ENCODE measurements around the gene SIK3.

SIK3 gene

GRCh38 chr11:116890607-116891006, 207.6 kb downstream of the SIK3 start:
- no peak for DNase-seq

GRCh38 chr11:116890193-116890592, 208.0 kb downstream of the SIK3 start:
- DNase-seq, result no peak

- no peak for DNase-seq
Measured at GRCh38 chr11:116888884-116889549, 209.2 kb downstream of the SIK3 start.

- no peak for DNase-seq
Measured at GRCh38 chr11:116888024-116888423, 210.2 kb downstream of the SIK3 start.

- no peak for DNase-seq
Measured at GRCh38 chr11:116885951-116886655, 212.1 kb downstream of the SIK3 start.

- DNase-seq, result no peak
Measured at GRCh38 chr11:116882386-116882785, 215.8 kb downstream of the SIK3 start.

- DNase-seq, result no peak
Measured at GRCh38 chr11:116881143-116881542, 217.1 kb downstream of the SIK3 start.

- DNase-seq, result peak; percentile 81 to 88
Measured at GRCh38 chr11:116879800-116880625, 218.2 kb downstream of the SIK3 start.

GRCh38 chr11:116876656-116877055, 221.6 kb downstream of the SIK3 start:
- no peak for DNase-seq

GRCh38 chr11:116875194-116875593, 223.0 kb downstream of the SIK3 start:
- no peak for DNase-seq

- no peak for DNase-seq
Measured at GRCh38 chr11:116874251-116874650, 224.0 kb downstream of the SIK3 start.

GRCh38 chr11:116873381-116873780, 224.8 kb downstream of the SIK3 start:
- no peak for DNase-seq

- peak in 1 of 2 experiments; percentile 19 for DNase-seq
Measured at GRCh38 chr11:116871248-116871647, 227.0 kb downstream of the SIK3 start.

- DNase-seq, result peak; percentile 98 to 99
Measured at GRCh38 chr11:116870054-116870453, 228.2 kb downstream of the SIK3 start.

- DNase-seq, result peak in 1 of 2 experiments; percentile 36
Measured at GRCh38 chr11:116869610-116870009, 228.6 kb downstream of the SIK3 start.

- DNase-seq, result no peak
Measured at GRCh38 chr11:116868066-116868465, 230.2 kb downstream of the SIK3 start.

- no peak for DNase-seq
Measured at GRCh38 chr11:116867619-116868018, 230.6 kb downstream of the SIK3 start.

GRCh38 chr11:116866804-116867455, 231.3 kb downstream of the SIK3 start:
- no peak for DNase-seq

- no peak for DNase-seq
Measured at GRCh38 chr11:116865696-116866095, 232.5 kb downstream of the SIK3 start.

GRCh38 chr11:116864531-116864930, 233.7 kb downstream of the SIK3 start:
- no peak for DNase-seq

GRCh38 chr11:116862951-116863350, 235.3 kb downstream of the SIK3 start:
- DNase-seq, result no peak

- no peak for DNase-seq
Measured at GRCh38 chr11:116862185-116862584, 236.0 kb downstream of the SIK3 start.

GRCh38 chr11:116861539-116861938, 236.7 kb downstream of the SIK3 start:
- no peak for DNase-seq

Measured in Kasumi-1 (cell line).